NCI-H2196 treated with DMSO at 0.1 percent for 48 hours (cell line): ENCODE results near the gene EPC2.
"Not testable (repeated sequence)": the region's sequence is repeated elsewhere in the genome, so short reads cannot be mapped to it uniquely, and the experiment has no call there.

Experiments used
- DNase-seq: peaks from one replicate; lab custom pipeline; 2025; ENCODE audit not compliant: unreplicated experiment; lab: John Stamatoyannopoulos, UW

Gene EPC2

DNA sequence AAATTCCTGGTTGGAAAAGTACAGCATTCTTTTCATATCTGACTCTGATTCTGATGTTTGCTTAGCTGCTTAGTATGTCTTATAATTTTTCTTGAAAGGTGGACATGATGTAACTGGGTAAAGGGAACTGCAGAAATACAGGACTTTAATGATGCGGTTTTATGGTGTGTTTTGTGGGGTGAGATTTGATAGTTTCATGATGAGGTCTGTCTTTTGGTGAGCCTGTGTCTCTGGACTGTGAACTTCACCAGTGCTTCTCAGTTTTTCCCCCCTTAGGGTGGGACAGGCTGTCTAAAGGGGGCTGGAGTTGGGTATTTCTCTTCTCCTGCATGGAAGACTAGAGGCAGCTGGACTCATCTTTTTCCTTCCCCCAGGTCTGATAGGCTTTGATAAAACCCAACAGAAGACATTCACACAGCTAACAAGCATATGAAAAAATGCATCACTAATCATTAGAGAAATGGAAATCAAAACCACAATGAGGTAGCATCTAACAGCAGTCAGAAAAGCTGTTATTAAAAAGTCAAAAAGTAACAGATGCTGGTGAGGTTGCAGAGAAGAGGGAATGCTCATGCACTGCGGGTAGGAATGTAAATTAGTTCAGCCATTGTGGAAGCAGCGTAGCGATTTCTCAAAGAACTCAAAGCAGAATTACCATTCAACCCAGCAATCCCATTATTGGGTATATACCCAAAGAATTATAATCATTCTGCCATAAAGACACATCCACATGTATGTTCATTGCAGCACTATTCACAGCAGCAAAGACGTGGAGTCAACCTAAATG is 77.6 kb downstream of the EPC2 start:
- no peak for DNase-seq

DNA sequence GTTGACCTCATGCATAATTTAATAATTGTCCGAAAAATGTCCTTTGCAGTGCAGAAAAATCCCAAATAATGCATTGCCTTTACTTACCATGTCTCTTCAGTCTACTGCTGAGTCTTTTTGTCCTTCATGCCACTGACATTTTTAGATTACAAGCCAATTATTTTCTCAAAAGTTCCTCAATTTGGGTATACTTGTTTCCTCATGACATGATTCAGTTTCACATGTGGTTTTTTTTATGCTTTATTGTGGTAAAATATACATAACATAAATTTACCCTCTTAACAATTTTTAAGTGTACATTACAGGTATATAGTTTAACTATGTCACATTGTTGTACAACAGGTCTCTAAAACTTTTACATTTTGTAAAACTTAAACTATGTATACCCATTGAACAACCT is 81.0 kb downstream of the EPC2 start:
- no peak for DNase-seq

DNA sequence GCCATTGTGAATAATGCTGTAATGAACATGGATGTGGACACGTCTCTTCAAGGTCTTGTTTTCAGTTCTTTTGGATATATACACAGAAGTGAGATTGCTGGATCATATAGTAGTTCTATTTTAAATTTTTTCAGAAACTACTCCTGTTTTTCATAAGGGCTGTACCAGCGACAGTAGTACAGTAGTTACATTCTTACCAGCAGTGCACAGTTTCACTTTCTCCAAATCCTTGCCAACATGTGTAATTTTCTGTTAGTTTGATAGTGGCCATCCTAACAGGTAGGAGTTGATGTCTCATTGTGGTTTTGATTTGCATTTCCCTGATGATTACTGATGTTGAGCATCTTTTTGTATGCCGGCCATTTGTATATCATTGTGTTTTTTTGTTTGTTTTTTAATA is 81.7 kb downstream of the EPC2 start:
- DNase-seq = no peak

DNA sequence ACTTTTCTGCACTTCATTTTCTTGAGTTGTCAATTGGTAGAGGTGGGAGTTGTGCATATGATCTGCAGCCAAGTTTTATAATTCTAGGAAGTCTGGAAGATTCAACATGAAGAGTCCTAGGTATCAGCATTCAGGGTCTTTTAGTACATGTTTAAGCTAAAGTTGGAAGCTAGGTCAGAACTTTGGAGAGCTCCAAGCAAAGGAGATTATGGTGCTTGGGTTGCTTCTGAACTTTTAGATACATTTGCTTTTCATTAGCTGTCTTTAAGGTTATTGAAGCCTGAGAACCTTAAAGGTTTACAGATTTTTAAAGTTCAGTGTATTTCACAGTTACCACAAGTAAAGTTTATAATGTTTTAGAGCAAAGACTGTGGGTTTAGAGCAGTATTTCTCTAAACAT is 85.5 kb downstream of the EPC2 start:
- no peak for DNase-seq

DNA sequence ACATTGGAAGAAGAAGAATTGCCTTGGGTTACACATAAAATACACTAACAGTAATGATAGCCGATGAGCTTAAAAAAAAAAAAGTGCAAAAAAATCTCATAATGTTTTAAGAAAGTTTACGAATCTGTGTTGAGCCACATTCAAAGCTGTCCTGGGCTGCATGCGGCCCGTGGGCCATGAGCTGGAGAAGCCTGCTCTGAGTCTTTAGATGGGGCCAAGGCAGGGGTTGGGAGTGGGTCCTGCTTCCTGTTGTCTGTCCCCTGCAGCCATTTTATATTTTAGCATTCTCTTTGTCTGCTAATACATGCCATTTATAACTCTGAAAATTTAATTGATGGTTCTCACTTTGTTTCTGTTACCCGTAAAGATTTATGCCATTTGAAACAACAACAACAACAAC is 93.2 kb downstream of the EPC2 start:
- no peak for DNase-seq

DNA sequence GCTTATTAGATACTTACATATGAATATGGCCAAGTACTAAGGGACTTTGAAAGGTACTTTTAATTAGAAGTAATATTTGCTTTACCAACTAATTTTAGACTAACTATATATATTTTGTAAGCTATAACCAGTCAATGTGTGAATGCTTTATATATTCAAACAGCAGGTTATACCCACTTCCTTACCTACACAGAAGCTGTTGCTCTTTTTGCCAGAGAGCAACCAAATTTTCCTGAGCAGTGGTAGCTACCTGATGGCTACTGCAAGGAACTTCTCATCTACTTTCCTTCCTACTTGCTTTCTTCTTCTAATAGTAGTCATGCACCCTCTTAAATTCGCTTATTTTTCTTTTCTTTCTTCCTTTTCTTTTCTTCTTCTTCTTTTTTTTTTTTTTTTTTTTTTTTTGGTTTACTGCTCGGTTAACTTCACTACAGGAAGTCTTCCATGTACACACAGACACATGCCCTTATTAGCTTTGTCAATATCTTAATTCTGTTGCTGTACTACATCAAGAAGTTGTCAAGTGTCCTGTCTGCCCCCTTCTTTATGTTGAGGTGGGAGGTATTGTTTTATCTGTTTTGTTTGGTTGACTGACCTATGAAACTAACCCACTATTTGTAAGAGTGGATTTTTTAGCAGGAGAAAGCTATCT is 95.0 kb downstream of the EPC2 start:
- no peak for DNase-seq

DNA sequence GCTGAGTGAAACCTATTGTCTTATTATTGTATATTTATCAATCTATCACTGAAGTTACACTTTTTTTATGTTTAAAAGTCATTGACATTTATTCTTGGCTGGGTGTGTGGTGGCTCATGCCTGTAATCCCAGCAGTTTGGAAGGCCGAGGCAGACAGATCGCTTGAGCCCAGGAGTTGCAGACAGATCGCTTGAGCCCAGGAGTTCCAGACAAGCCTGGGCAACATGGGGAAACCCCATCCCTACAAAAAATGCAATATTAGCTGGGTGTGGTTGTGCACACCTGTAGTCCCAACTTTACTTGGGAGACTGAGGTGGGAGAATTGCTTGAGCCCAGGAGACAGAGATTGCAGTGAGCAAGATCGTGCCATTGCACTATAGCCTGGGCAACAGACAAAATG is 97.8 kb downstream of the EPC2 start:
- no peak for DNase-seq

DNA sequence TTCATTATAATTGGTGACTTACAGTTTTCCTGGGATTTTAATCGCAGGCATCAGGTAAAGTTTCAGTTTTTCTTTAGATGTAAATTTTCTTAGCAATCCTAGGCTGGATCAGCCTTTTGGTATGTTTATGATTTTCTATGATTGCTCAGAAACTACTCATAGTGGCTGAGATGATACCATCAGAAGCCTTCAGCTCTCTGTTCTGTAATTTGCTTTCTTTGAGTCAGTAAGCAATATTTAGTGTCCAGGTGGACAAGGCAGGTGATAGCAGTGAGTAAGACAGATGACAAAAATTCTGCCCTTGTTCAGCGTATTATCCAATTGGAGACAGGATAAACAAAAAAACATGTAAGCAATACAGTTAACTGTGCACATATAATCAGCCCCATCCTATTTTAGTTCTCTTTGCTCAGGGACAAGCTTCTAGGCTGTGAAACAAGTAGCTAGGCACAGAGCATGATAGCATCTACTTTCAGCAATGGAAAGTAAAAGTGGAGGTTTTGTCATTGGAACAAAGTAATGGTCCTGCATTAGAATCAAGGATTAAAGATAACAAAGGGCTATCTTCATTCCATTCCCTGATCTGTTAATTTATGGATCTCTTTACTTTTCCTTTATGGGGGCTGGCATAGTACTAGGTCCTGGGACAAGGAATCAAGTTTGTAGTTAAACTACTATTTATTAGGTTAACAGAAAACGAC is 100.8 kb downstream of the EPC2 start:
- no peak for DNase-seq

DNA sequence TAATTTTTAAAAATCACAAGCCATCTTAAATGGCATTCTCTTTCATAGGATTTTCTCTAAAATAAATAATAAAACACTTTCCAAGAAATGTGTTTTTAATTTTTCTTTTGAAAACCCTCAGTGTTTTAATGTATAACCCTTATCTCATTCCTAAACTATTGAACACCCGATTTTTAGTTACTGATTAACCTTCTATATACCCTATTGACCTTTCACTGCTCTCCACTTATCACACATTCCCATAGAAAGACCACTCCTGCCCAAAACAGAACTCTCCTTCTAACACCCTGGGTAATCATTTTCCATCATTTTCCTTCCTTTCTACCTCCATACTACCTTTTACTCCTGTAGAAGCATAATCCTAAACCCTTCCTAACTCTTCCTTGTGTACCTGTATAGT is 102.4 kb downstream of the EPC2 start:
- no peak for DNase-seq

DNA sequence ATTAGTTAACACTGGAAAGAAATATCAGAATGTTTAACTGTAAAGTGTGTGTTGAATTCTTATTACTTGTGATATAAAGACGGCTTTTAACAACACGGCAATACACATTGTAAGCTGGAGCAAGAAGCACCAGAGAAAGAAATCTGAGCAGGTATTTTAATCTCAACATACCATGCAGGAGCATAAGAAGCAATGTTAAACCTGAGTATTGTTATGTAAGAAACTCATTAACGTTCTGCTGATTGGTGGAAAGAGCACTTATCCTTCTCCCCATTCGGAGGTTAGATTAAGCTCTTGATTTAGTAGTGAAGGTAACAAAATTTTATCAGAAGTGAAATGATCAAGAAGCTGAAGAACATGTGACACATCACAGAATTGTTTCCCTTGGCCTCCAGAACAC is 107.4 kb downstream of the EPC2 start:
- no peak for DNase-seq

DNA sequence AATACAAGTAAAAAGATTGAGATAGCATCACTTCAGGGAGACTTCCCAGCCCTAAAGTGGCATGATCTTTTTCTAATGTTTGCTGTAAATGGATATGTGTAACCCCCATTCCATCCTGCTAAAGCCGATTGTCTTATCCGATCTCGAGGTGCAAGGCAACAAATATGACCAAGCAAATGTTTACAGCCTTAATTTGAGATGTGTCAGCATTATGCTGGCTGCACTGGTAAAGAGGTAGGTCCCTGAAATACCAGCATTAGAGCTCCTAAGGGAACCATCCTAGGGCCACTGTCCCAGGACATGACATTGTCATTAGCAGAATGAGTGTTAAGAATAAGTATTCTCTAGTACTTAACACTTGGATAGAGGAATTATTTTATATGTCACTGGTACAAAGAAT is 108.4 kb downstream of the EPC2 start:
- no peak for DNase-seq

DNA sequence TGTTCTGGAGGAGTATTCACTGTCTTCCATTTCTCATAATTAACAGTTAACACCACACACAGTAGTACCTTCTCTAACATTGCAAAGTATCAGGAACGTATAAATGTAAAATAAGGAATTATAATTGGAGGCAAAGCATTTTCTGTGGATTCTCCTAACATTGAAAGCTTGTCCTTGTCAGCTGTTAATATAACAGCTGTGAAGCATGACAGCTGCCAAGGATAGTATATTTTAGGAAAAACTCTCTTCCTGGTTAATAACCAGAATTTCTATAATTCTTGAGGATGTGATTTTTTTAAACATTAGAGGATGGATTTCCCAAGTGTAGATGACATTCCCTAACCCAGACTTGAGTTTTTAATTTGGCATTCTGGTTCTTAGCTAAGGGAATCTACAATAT is 110.3 kb downstream of the EPC2 start:
- no peak for DNase-seq

DNA sequence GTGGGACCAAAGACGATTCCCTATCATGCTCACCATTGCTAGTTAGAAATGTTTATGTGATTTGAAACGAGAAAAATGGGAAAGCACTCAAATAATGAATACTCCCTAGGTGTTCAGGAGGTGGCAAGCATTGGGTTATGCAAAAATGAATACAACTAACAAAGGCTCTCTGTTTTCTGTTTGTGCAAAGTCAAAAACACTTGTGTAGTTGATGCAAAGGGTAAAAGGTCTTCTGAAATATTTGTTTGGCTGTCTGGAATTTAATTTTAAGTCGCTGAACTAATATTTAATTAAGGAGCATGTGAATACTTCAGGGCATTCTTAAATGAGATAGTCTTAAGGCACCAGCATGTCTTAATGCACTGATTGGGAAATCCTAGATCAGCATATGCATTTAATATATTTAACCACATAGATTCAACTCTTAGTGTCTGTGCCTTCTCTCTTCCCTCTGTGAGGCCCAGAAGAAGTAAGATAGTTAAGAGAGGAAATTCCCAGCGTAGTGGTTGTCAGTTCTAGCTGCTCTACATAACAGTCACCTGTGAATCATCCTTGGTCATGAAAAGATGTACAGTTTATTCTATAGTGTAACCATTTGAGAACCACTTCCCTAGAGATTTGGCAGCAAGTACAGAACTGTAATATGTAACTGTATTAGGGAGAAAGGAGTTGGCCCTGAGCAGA is 111.9 kb downstream of the EPC2 start:
- DNase-seq = no peak

DNA sequence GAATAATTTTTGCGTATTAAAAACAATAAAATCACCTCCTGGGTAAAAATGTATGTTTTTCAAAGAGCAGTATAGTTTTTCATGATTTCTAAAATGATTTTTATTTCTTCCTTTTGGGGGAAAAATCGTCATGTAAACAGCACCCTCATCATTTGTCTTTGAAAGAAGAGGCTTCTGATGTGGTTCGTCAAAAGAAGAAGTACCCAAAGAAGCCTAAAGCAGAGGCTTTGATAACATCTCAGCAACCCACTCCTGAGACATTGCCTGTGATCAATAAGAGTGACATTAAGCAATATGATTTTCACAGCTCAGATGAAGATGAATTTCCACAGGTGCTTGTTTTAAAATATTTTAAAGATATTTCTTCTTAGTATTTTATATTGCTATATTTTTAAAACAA is 120.3 kb downstream of the EPC2 start:
- DNase-seq = no peak

DNA sequence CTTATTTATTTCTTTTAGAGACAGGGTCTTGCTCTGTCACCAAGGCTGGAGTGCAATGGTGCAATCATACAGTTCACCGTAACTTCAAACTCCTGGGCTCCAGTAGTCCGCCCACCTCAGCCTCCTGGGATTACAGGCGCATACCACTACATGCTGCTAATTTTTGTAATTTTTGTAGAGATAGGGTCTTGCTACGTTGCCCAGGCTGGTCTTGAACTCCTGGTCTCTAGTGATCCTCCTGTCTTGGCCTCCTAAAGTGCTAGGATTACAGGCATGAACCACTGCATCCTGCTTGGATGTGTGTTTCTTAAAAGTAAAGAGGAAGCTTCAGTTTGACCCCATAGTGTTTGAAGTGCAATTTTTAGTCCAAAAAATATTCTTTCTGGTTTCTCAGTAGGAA is 125.5 kb downstream of the EPC2 start:
- no peak for DNase-seq

DNA sequence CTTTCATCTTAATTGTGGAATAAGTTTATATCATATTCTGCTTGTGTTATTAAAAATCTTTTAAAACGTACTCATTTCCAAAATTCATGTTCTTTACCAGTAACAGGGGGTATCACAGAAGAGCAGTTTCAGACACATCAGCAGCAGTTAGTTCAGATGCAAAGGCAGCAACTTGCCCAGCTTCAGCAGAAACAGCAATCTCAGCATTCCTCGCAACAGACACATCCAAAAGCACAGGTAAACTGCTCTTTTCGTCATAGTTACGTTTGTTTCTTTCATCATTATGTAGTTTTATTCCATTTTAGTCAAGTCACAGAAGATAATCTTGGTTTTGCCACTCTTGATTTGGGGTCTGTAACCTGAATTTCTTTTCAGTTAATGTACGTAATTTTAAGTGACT is 137.0 kb downstream of the EPC2 start:
- no peak for DNase-seq

DNA sequence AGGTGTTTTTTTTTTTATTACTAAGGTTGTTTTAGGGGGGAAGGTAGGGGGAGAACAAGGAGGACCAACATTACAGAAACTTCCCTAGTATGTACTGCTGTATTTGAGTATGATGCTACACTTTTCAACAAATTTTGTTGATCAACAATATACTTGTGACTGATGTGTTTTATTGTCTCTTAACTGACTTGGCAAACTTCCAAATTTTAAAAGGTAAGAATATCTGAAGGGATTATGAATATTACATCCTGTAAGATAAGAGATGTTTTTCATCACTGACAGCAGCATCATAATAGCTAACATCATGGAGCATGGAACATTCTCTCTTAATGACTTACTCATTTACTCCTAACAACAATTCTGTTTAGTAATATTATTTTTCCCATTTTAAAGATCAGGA is 144.5 kb downstream of the EPC2 start:
- DNase-seq = no peak

DNA sequence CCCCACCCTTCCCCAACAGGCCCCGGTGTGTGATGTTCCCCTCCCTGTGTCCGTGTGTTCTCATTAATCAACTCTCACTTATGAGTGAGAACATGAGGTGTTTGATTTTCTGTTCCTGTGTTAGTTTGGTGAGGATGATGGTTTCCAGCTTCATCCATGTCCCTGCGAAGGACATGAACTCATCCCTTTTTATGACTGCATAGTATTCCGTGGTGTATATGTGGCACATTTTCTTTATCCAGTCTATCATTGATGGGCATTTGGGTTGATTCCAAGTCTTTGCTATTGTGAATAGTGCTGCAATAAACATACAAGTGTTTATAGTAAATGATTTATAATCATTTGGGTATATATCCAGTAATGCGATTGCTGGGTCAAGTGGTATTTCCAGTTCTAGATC is 145.6 kb downstream of the EPC2 start:
- not testable (repeated sequence) for DNase-seq

DNA sequence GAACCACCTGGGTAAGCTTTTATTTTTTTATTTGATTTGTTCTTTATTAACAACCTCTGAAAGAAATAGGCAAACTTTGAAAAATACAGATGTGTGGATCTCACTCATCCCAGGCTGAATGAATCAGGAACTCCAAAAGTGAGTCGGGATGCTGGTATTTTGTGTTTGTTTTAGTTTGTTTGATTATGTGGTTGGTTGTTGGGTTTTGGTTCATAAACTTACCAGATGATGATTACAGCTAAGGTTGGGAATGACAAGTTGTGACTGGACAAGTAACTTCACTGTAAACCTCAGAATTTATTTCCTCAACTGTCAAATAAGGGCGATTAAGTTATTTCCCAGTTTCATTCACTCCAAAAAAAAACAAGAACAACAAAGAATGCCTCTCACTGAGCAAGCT is 150.0 kb downstream of the EPC2 start:
- no peak for DNase-seq

DNA sequence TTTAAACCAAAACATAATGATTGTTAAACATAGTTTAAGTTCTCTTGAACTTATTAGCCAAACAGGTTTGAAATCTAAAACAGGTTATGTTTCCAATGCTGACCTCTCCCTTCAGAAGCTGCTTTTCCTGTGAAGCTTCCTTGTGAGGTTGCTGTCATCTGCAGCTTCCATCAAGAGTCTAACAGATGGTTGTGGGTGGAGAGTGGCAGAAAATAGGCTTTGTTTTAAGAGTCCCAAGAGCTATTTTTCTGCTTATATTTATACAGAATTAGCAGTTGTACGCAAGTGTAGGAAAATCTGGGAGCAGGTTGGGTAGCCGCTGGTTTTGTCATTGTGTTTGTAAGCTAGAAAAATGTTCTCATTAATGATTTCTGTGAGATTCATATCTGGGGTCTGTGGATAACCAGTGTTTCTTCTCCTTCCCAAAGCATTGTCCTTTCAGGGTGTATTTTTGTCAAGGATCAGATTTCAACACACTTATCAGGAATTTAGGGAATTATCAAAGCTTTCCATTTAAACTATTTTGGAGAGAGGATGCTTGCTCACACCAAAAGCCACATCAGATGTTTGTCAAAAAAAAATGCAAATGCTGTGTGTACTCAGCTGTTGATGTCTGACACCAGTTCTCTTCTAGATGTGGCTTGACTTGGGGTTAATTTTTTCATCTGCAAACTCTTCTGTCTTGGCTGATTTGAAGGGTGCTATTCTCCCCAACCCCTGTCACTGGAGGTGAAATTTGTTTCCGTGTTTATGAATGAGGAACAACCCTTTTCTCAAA is 152.4 kb downstream of the EPC2 start:
- no peak for DNase-seq
